ENCODE measurements around the gene BOD1L1.

Gene BOD1L1

GRCh38 chr4:13659341-13660070 lies 32.0 kb upstream of the BOD1L1 start:
- ChIA-PET CTCF (interaction anchor here (1.0 kb wide), 1 partner anchor 247 kb away, joined by 3 read pairs; no protein-coding TSS in a partner anchor), POLR2A (no interaction called here)
- no peak for TF ChIP-seq CTCF (IDR thresholded peaks at IDR 0.05; ENCODE audit: insufficient read depth, low read length, missing control alignments)
- H3K4me3 ChIP-seq (ENCODE audit: low read depth, low read length) = no peak overlapping the region
- DNase-seq (ENCODE audit: low read depth, low spot score) = no peak

GRCh38 chr4:13656569-13657405 lies 29.3 kb upstream of the BOD1L1 start:
- peak overlapping the region; percentile 44 for H3K4me3 ChIP-seq (ENCODE audit: low read depth, low read length)
- peak; percentile 61 for TF ChIP-seq CTCF (IDR thresholded peaks at IDR 0.05; ENCODE audit: insufficient read depth, low read length, missing control alignments)
- DNase-seq (ENCODE audit: low read depth, low spot score) = no peak
- ChIA-PET CTCF (interaction anchor here (0.6 to 4.8 kb wide), 46 partner anchors 12 to 1574 kb away, joined by 3 to 127 read pairs (median 4); no protein-coding TSS in a partner anchor), POLR2A (interaction anchor here (0.7 to 1.1 kb wide), 2 partner anchors 261 to 296 kb away, joined by 3 read pairs; no protein-coding TSS in a partner anchor)

- H3K4me3 ChIP-seq (ENCODE audit: low read depth, low read length) = peak overlapping the region; percentile 72
- ChIA-PET POLR2A (interaction anchor here (0.8 to 1.5 kb wide), 4 partner anchors 253 to 1349 kb away, joined by 3 to 7 read pairs (median 3); no protein-coding TSS in a partner anchor), CTCF (interaction anchor here (0.6 to 4.8 kb wide), 101 partner anchors 10 to 1579 kb away, joined by 3 to 127 read pairs (median 4); partner anchors contain the start of genes BOD1L1 and CPEB2)
Measured at GRCh38 chr4:13654162-13654797, 26.8 kb upstream of the BOD1L1 start.

GRCh38 chr4:13653766-13654161 lies 26.2 kb upstream of the BOD1L1 start:
- POLR2A ChIA-PET = interaction anchor here (1.1 to 1.5 kb wide), 3 partner anchors 253 to 1349 kb away, joined by 3 to 7 read pairs (median 3); no protein-coding TSS in a partner anchor
- CTCF ChIA-PET = interaction anchor here (0.6 to 4.8 kb wide), 78 partner anchors 10 to 1580 kb away, joined by 3 to 127 read pairs (median 5); partner anchors contain the start of genes BOD1L1 and CPEB2
- H3K4me3 ChIP-seq (ENCODE audit: low read depth, low read length) = peak overlapping the region; percentile 72
- DNase-seq (ENCODE audit: low read depth, low spot score) = no peak
- no peak for TF ChIP-seq CTCF (IDR thresholded peaks at IDR 0.05; ENCODE audit: insufficient read depth, low read length, missing control alignments)

More at GRCh38 chr4:13654162-13654797, 26.8 kb upstream of the BOD1L1 start:
- no peak for DNase-seq (ENCODE audit: low read depth, low spot score)
- peak; percentile 99 for TF ChIP-seq CTCF (IDR thresholded peaks at IDR 0.05; ENCODE audit: insufficient read depth, low read length, missing control alignments)

- CTCF ChIA-PET = interaction anchor here (2.5 to 10.0 kb wide), 2 partner anchors 8 to 1516 kb away, joined by 6 to 127 read pairs; no protein-coding TSS in a partner anchor
- TF ChIP-seq CTCF (IDR thresholded peaks at IDR 0.05; ENCODE audit: insufficient read depth, low read length, missing control alignments) = no peak
- no peak for DNase-seq (ENCODE audit: low read depth, low spot score)
Measured at GRCh38 chr4:13647031-13647430, 19.5 kb upstream of the BOD1L1 start.

More at GRCh38 chr4:13647031-13647430, 19.5 kb upstream of the BOD1L1 start:
- POLR2A ChIA-PET = no interaction called here
- H3K4me3 ChIP-seq (ENCODE audit: low read depth, low read length) = no peak overlapping the region

Data from AG04449 (cell line).